Glomerular endothelial cell (primary cell): ENCODE results near the gene COA7. TPM values are rescaled to one million over a fixed set of nuclear protein-coding genes. Genes with fewer than 3 reads are reported as not detected.
"Not testable (repeated sequence)": the region's sequence is repeated elsewhere in the genome, so short reads cannot be mapped to it uniquely, and the experiment has no call there.

Experiments used
- DNase-seq: peaks from one replicate; pipeline ENCODE4 v3.0.0-alpha.2; 2011; ENCODE audit warnings: low read depth, low spot score; ENCODE audit errors: extremely low read depth
- total RNA-seq: library from RNA; depleted of rRNA; stranded (reverse); fragments of >200 nt; gene quantifications from 2 replicates; pipeline ENCODE4 v1.2.3, GENCODE V29; 2015

The COA7 gene
- 8.9 and 9.0 TPM in 2 replicates for total RNA-seq

DNA sequence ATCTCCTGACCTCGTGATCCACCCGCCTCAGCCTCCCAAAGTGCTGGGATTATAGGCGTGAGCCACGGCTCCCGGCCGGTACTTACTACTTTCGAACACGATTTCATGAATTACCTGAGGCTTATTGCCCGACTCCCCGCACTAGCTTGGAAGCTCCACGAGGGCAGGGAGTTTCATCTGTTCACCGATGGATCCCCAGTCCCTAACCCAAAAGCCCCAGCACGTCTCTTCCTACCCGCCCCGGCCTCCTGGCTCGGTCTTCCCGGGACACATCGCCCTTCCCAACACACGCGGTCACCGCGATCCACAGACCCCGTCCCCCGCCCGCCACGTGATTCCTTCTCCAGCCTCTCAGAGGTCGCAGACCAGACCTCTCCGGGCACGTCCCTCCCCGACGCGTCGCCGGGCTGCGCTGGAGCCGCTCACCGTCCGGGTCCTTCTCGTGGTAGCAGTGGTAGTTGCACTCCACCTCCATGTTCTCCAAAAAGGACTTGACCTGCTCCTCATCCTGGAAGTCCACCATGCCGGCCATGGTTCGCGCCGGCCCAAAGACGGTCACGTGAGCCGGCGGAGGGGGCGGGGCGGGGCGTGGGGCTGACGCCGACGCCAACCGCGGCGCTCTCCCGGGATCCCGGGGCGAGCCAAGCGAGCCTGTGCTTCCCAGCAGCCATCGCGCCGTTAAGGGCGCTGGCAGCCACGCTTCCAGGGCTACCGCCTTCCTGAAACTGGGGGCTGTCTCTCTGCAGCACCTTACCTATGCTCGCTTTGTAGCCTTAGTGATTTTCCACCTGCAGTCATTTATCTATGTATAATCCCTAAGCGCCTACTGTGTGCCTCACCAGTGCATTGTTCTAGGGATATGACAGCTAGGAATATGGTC is at the start of gene COA7:
Gene COA7, minus strand, starts transcription at position 553 of the 880 bp plus-strand sequence. Its CDS starts 21 bp downstream, at position 532.
- no peak for DNase-seq

DNA sequence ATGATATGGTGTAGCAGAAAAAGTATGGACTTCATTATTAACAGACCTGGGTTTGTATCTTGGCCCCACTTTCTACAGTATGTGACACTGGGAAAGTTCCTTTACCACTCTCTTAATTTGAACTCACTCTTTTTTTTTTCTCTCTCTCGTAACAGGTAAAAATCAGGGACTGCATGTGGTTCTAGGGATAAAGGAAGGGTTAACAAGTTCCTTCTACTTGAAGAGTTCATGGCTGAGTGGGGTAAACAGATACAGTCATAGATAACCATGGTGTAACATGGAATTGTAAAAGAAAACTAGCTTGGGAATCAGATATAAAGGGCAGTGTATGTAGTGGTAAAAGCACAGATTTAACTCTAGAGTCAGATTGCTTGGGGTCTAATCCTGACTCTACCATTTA is 49.3 kb upstream of the COA7 start:
- DNase-seq, result no peak

DNA sequence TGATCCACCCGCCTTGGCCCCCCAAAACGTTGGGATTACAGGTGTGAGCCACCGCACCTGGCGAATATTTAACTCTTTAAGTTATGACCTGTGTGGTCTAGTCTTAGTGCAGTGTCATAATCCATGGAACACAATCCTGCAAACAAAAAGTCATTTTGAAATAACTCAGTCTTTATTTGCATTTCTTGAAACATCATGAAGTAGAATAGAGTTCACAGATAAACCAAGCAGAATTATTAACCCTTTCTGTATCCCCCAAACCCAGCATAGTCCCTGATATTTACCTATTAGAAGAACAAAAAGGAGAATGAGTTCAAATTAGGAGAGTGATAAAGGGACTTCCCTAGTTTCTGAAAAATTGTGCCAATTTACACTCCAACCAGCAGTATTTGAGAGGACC is 48.0 kb upstream of the COA7 start:
- no peak for DNase-seq

DNA sequence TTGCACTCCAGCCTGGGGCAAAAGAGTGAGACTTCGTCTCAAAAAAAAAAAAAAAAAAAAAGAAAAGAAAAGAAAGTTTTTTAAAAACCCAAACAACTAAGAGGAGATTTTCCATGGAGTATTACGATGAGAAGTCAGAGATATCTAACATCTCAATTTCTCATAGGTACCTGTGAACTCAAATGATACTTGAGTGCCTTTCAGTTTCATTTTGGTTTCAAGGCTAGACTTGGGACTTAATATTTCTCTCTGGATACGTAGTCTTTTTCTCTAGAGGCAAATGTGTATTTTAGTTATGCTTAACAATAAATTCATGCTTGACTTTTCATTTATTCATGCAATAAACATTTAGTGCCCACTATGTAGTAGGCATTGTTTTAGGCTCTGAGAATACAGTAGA is 43.1 kb upstream of the COA7 start:
- no peak for DNase-seq

DNA sequence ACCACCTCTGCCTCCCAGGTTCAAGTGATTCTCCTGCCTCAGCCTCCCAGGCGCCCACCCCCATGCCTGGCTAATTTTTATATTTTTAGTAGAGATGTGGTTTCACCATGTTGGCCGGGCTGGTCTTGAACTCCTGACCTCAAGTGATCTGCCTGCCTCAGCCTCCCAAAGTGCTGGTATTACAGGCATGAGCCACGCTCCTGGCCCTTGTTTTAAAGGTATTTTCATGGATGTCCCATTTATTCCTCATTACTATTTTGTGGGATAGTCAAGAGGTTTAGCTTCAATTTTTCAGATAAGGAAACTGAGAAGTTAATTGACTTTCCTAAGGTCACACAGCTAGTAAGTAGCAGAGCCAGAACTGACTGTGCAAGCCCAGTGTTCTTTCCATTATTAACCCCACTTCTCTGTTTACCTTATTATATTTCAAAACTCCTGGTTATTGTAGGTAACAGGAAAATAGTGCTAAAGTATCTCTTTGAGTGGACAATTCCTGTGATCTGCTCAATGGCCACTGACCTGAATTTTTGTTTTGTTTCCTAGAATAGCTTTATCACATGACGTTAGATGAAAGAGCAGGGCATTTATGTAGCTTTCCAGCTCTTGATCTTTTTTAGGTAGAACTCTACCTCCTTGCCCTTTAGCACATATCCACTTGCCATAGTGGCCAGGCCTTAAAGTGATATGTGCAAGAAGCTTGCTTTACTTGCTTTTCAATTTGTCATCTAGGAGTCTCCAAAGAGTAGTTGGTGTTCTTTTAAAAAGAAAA is 41.7 kb upstream of the COA7 start:
- DNase-seq, result no peak

DNA sequence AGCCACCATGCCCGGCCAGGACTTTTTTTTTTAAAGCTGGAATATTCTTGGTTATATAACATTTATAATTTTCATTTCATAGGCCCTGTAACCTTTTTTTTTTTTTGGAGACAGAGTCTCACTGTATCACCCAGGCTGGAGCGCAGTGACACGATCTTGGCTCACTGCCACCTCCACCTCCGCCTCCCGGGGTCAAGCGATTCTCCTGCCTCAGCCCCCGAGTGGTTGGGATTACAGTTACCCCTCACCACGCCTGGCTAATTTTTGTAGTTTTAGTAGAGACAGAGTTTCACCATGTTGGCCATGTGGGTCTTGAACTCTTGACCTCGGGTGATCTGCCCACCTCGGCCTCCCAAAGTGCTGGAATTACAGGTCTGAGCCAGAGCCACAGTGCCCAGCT is 40.7 kb upstream of the COA7 start:
- DNase-seq, result no peak

DNA sequence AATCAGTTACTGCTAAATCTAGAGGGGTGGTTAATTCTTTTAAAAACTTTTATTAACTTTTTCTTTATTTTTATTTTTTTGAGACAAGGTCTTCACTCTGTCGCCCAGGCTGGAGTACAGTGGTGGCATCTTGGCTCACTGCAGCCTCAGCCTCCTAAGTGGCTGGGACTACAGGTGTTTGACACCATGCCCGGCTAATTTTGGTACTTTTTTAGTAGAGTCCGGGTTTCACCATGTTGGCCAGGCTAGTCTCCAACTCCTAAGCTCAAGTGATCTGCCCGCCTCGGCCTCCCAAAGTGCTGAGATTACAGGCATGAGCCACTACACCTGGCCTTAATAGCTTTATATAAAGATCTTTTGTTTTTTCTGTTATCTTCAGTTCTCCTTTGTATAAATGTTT is 40.0 kb upstream of the COA7 start:
- no peak for DNase-seq

DNA sequence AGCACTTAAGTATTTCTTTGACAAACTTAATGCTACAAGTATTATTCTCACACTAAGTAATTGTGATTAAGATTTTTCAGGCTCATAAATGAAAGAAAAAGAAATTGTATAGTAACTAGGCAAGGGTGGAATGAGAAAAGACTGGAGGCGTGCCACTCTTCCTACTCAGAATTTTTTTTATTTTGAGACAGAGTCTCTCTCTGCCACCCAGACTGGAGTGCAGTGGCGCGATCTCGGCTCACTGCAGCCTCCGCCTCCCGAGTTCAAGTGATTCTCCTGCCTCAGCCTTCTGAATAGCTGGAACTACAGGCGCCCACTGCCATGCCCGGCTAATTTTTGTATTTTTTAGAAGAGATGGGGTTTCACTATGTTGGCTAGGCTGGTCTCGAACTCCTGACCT is 37.2 kb upstream of the COA7 start:
- not testable (repeated sequence) for DNase-seq

DNA sequence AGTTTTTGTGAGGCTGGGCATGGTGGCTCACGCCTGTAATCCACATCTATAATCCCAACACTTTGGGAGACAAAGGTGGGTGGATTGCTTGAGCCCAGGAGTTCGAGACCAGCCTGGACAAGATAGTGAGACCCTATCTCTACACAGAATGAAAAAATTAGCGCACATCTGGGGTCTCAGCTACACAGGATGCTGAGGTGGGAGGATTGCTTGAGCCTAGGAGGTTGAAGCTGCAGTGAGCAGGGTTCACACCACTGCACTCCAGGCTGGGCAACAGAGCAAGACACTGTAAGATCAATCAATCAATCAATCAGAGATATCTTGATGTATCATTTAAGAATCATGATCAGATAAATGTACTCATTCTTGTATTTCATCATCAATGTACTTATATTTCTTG is 35.2 kb upstream of the COA7 start:
- DNase-seq, result no peak

DNA sequence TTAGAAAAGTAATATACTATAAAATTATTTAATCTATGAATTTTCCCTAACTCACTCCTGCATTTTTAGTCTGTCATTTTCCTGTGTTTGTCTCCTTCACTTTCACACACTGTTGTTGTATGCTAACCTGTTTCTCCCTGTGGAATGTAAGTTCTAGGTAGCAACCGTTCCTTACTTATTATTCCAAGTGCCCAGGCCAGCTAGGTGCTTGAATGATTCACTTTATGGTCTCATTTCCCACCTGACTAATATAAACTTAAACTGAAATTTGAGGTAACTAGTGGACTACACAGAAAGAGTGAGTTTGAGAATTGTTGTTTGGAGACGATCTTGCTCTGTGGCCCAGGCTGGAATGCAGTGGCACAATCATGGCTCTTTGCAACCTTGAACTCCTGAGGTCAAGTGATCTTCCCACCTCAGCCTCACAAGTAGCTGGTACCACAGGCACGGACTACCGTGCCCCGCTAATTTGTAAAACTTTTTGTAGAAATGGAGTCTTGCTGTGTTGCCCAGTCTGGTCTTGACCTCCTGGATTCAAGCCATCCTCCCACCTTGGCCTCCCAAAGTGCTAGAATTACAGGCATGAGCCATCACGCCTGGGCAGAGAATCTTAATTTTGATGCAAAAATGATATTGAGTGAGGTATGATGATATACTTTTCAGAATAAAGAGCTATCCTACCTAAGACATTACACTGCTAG is 30.0 kb upstream of the COA7 start:
- DNase-seq, result no peak

DNA sequence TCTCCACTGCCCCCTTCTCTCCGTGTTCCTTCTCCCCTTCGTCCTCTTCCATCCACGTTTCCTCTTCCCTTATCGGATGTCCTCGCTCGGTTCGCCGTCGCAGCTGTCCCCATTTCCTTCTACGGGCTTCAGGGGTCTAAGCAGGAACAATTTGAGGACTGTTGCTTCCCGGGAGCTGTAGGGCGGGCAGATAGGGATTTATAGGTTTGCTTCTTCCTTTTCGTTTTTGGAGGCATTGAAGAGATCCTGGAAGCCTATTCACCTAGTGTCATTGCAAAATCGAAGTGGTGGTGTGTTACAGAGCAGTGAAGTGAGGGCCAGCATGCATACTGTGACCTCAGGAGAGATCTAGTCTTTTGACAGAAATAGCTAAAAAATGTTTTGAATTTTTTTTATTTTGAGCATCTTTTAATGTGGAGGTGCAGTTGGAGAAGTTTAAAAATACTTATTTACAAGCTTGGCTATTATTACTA is 29.0 kb upstream of the COA7 start:
- no peak for DNase-seq

DNA sequence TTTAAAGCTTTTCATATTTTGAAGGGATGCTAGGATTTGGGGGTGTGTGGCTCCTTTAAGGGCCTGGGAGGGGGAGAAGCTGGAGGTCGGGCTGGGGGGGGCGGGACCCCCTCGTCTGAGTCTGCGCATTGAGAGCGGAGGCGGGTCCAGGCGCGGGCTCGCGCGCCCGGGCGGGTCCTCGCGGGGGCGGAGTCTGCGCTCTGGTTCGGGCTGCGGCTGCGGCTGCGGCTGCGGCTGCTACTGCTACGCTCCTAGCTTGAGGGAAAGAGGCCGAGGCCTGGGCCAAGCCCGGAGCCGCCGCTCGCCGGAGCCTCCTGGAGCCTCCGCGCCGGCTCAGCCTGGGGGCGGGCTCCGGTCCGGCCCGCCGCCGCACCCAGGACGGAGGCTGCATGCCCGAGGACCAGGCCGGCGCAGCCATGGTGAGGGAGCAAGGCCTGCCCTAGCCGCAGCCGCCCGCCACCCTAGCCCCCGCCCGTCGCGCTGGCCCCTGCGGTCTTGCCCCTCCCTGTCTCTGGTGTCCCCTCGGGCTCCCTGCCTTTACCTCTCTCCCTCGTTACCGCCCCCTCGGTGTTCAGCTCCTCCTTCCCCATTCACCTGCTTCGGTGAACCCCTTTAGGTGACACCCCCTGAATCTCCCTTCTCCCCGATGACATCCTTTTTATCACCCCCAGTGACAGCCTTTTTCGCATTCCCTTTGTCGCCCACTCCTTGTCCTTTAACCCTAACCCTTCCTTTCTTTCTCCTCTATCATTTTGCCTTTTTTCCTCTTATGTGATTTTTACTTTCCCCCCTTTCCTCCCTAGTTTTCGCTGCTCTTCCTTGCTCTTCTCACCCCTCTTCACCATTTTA is 28.3 kb upstream of the COA7 start, which contains the start of gene ZYG11B:
Gene ZYG11B, plus strand, starts transcription at position 189 of the 849 bp plus-strand sequence. Its CDS starts 201 bp downstream, at position 390.
- no peak for DNase-seq

DNA sequence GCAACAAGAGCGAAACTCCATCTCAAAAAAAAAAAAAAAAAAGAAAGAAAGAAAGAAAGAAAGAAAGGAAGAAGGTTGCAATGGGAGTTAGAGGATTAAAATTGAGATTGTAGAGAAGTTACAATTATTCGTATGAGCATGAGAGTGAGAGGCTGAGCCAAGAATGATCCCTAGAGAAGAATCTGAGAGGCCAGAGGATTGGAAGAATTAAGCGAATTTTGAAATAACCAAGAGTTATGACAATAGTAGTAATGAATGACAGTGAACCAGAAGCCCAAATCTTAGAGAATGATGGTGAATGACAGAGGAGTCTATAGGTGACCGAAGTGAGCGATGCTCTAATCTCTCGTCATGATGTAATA is 27.7 kb upstream of the COA7 start:
- DNase-seq, result peak; percentile 5

DNA sequence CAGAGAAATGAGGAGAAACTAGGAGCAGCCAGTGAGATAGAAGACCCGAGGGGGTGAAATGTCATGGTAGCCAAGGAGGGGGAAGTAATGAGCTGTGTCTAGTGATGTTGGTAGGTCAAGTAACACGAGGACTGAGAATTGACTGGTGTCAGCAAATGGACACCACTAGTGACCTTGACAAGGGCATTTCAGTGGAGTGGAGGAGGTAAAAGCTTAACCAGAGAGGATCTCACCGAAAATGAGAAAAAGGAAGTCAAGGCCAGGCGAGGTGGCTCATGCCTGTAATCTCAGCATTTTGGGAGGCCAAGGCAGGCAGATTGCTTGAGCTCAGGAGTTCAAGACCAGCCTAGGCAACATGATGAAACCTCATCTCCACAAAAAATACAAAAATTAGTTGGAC is 25.1 kb upstream of the COA7 start:
- DNase-seq, result no peak

DNA sequence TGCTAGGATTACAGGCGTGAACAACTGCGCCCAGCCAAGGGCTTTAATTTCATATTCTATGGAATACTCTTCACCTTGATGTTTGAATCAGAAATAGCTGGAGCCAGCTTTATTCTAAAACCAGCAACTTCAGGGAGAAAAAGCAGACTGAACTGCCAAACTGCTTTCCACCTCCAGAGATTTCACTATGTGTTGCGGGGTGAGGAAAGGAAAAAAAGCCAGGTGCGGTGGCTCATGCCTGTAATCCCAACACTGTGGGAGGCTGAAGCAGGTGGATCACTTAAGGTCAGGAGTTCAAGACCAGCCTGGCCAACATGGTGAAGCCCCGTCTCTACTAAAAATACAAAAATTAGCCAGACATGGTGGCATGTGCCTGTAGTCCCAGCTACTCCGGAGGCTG is 17.1 kb upstream of the COA7 start:
- not testable (repeated sequence) for DNase-seq

DNA sequence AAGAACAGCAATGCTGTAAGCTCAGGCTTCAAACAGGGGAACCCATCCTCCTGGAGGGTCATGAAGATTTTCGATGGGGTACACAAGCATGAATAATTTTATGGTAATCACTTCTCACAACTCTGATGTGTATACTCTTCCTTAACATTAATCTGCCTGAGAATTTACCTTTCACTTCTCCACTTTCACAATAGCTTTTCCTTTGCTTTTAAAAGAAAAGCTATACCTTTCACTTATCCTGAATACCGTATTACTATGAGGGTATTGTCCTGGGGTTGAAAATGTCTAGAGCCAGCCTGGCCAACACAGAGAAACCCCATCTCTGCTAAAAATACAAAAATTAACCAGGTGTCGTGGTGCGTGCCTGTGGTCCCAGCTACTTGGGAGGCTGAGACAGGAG is 15.4 kb upstream of the COA7 start:
- no peak for DNase-seq

DNA sequence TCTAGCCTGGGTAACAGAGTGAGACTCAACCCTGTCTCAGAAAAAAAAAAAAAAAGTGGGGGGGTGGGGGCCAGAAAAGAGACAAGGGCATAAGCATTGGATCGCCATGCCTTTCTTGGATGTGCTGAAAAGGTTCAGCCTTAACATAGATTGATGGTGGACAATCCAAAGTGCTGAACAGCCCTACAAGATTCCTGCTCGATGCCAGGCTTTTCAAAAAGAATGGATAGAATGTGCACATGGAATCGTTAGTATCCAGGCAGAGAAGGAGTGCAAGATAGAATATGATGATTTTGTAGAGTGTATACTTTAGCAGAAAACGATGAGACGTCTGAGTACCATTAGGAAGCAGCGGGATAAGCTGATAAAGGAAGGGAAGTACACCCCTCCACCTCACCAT is 10.9 kb upstream of the COA7 start:
- DNase-seq, result no peak

DNA sequence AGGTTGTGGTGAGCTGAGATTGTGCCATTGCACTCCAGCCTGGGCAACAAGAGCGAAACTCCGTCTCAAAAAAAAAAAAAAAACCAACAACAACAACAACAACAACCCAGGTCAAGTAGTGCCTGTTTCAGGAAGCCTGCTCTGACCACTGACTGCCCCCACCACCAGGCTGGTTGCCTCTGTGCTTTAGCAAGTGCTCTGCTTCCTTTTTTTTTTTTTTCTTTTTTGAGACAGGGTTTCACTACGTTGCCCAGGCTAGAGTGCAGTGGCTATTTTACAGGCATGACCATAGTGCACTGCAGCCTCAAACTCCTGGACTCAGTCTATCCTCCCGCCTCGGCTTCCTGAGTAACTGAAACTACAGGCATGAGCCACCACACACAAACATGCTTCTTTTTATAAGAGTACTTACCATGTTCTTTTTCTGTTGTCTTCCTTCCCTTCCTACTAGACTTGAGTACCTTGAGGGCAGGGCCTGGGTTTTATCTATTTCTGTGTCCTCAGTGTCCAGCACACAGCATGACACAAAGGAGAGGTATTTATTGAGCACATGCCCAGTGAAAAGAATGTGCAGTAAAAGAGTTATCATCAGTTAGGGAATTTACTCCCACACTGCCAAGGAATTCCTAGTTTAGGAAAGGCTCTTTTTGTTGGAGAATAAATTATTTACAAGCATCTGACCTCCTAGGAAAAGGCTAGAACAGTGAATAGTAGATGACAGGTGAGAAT is 9.9 kb upstream of the COA7 start:
- no peak for DNase-seq
